Amniotic stem cell (primary cell): Measurements from ENCODE around the gene COMMD1.
"Not testable (repeated sequence)": the region's sequence is repeated elsewhere in the genome, so short reads cannot be mapped to it uniquely, and the experiment has no call there.

Experiments
- DNase-seq: peaks from one replicate; lab custom pipeline; 2025; lab: John Stamatoyannopoulos, UW

Gene COMMD1

DNA sequence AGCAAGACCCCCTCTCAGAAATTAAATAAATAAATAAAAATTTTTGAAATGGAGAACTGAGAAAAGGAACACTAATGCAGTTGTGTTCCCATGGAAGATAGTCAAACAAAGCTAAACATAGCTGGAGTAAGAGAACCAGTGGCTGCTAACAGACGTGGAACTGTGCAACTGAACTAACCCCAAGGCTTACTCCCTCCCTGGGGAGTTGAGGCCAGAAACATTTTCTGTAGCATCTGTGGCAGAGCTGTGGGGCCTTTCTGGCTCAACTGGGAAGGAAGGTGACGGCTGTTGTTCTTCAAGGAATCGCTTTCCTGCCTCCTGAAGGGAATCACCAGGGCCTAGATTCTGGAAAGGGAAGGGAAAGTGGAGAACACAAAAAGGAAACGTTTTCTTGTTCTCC, 236.6 kb downstream of the COMMD1 start:
- no peak for DNase-seq

GRCh38 chr2:62143696-62144095, 238.2 kb downstream of the COMMD1 start:
- no peak for DNase-seq

DNA sequence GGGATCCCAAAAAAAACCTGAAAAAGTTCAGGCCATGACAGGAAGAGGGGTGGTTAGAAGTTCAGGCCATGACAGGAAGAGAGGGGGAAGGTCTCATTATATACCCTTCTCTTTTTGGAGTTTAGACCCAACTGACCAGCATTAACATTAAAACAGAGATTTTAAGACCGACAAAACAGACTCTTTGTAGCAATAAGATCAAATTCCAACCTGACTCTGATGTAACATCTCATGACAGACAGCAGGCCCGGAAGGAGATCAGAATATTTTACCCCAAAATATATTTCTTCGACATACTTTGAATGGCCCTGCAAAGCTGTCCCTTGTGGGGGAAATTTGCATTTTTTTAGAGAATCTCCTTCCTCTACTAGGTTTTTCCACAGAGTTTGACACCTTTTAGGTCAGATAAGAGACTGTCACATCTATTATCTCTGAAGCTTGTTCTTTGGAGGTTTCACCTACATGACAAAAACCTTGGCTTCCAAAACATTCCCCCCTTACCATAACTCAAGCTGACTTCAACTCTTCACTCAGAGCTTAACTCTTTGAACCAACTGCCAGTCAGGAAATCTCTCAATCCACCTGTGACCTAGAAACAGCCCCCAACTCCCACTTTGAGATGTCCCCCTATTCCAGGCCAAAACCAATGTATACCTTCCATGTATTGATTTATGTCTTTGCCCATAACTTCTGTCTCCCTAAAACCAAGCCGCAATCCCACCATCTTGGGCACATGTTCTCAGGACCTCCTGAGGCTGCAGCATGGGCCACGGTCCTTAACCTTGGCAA, 239.4 kb downstream of the COMMD1 start:
- DNase-seq: no peak

DNA sequence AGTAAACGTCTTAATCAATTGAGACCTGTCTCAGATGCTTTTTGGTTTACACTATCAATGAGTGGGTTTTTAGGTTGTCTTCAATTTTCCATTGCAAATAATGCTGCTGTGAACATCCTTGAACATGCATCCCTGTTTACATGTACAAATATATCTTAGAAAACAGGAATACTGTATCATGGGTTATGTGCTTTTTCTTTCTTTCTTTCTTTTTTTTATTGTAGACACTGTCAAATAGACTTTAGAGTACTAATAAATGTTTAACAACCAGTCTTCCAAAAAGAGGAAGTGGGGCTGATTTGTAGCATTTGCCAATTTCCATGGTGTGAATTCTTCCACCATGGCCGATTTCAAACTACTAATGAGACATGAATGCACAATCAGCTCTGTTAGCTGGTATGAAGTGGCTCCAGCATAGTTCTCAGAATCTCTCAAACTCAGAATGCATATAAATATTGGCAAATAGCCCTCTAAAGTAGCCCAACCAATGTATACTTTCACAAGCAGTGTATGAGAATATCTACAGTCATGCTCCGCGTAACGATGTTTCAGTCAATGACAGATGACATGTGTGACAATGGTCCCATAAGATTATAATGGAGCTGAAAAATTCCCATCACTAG, 240.1 kb downstream of the COMMD1 start:
- no peak for DNase-seq

DNA sequence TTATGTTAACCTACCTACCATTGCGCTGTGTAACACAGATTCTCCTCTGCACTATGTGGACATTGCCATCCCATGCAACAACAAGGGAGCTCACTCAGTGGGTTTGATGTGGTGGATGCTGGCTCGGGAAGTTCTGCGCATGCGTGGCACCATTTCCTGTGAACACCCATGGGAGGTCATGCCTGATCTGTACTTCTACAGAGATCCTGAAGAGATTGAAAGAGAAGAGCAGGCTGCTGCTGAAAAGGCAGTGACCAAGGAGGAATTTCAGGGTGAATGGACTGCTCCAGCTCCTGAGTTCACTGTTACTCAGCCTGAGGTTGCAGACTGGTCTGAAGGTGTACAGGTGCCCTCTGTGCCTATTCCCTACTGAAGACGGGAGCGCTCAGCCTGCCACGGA, 241.3 kb downstream of the COMMD1 start:
- not testable (repeated sequence) for DNase-seq

- no peak for DNase-seq
Measured at GRCh38 chr2:62147610-62148301, 242.3 kb downstream of the COMMD1 start.

- peak; percentile 88 for DNase-seq
Measured at GRCh38 chr2:62149708-62150107, 244.2 kb downstream of the COMMD1 start.

DNA sequence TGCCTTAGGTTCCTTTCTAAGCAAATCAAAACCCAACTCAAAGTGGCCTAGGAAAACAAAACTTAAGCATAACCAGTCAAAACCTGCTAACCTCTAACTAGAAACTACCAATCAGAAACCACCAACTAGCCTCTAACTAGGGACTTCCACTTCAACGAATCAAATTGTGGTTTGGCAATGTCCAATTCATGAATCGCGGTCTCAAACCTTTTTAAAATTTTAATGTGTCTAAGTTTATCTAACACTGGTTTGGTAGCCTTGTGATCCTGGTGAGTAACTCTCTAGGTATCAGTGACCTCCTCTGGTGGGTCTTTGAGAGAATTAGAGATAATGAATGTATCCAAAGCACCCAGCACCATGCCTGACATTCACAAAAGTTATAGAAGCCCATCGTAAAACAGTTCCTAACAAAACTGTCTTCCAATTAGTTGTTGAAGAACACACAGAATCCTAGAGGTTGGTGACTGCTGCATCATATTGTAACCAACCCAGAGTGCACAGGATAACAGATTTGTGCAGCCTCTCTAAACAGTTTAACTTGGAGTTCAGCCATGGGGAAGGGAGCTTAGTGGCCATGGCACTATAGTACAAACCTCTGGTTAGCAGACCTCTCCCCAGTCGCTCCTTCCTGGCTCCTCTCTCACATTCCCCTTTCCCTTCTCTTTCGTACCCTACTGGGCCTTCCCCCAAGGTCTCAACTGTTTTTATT, 245.3 kb downstream of the COMMD1 start:
- no peak for DNase-seq

- DNase-seq: no peak
Measured at GRCh38 chr2:62151306-62151638, 245.8 kb downstream of the COMMD1 start.

- DNase-seq: no peak
Measured at GRCh38 chr2:62152000-62152399, 246.5 kb downstream of the COMMD1 start.

DNA sequence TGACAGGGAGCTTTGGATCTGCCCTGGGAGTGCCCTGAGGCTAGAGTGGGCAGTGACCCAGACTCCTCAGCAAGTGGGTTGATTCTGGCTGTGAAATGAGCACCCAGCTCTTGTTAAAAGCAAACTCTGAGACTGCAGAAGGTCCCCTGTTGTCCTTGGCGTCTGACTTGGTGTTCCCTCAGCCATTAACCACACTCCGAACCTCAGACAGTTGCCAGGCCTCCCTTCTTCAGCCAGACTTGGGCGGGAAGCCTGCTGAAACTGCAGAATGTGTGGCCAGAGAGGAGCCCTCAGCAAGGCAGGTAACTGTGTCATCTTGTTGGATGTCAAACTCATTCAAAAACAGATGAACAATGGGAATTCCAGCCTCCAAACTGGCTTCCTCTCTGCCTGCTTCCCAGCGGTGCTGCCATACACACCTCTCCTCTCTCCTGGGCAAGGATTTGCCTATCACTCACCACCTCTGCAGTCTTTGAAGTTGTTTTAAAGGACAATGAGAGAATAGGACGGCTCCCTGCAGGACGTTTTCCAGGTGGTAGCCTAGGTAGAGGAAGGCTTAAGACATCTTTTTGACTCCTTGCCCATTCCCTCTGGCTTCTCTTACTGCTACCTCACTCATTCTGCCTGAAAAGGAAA, 251.5 kb downstream of the COMMD1 start:
- no peak for DNase-seq

GRCh38 chr2:62158444-62159121, 253.1 kb downstream of the COMMD1 start:
- DNase-seq: no peak

DNA sequence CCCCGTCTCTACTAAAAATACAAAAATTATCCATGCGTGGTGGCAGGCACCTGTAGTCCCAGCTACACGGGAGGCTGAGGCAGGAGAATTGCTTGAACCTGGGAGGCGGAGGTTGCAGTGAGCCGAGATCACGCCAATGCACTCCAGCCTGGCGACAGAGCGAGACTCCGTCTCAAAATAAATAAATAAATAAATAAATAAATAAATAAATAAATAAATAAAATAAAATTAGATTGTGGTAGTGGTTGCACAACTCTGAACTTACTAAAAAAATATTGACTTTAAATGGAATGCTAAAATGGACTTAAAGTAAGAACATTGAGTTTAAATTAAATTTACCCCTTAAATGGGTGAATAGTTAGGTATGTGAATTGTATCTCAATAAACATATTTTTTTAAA, 255.2 kb downstream of the COMMD1 start:
- DNase-seq: not testable (repeated sequence)

DNA sequence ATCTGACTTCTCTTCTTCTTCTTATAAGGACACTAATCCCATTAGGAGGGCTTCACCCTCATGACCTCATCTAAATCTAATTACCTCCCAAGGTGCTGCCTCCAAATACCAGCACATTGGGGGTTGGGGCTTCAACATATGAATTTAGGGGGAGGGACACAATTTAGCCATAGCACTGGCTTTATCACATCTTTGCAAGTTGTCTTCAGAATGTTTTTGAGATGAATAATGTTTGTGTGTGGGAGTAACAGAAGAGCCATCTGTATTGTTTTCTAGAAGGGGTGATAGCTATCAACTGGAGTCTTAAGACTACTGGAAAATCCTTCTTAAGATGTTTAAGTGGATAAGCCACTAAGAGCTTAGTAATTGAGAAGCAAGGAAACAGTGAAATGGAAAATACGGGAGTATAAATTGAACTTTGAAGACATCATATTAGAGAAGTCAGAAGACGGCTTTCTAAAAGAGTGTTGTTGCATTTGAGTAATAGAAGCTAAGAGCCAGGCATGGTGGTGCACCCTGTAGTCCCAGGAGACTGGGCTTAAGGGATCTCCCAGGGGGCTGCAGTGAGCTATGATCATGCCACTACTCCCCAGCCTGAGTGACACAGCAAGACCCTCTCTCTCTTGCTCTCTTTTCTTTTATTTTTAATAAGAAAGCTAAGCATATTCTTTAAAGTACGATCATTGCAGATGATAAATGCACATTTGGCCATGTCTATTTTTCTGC, 257.8 kb downstream of the COMMD1 start:
- DNase-seq: no peak

DNA sequence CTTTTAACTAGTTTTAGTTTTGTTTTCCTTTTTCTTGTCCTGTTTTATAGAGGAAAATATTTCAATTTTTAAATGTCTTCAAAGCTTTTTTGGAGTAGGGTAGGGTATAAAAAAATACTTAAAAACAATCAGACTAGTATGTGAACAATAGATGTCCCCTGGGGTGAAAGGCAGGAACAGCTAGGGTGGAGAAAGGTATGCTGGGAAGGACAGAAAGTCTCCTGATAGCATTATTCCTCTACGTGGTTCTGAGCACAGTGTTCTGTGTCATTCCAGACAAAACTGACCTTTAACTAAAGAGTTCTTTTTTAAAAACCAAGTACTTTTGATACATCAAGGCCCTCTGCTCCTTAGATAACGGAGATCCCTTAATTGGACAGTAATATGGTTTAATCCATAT, 258.4 kb downstream of the COMMD1 start:
- no peak for DNase-seq

- no peak for DNase-seq
Measured at GRCh38 chr2:62175728-62176127, 270.3 kb downstream of the COMMD1 start.

- DNase-seq: no peak
Measured at GRCh38 chr2:62176801-62177200, 271.3 kb downstream of the COMMD1 start.

- DNase-seq: no peak
Measured at GRCh38 chr2:62177392-62178049, 272.0 kb downstream of the COMMD1 start.

DNA sequence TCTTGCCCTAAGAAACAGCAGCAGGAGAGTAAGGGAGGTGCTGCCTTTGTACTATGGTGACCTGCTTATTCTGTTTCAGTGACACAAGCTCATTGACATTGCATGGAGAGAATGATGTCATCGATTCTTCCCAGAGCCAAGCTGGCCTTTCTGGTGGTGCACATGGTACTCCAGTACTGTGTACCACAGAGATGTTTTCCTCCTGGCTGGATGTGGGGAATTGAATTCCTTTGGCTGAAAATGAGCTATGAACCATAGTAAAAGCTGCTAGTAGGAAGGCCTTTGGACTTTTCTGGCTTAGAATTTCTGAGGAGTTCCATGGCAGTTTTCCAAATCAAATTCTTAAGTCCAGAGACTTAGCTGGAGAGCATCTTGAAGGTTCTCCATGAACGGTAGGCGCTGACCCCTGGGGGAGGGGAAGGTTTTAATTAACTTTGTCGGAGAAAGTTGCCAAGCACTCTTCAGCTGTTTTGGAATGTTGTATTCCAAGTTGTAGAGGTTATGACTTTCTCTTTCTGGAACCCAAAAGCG, 273.3 kb downstream of the COMMD1 start:
- no peak for DNase-seq

DNA sequence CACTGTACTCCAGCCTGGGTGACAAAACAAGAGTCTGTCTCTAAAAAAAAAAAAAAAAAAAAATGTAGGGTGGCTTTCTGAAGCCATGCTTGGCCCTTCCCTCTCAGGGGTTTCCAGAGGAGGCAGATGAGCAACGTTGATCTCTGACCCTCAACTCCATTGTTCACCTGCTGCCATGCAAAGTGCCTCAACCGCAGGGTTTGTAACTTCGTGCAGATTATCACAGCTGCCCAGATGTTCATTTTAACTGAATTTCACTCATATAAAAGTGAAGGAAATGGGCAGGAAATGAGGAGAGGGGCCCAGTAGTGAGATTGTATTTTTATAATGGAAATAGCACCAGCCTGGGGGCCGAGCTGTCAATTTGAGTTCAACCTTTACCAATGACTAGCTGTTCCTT, 275.5 kb downstream of the COMMD1 start:
- no peak for DNase-seq
